ENCODE measurements around the gene SLC12A3.

GRCh38 chr16:56894331-56894917 lies 29.4 kb downstream of the SLC12A3 start:
- TF ChIP-seq CTCF (IDR thresholded peaks at IDR 0.05) (no peak), POLR2A (IDR thresholded peaks at IDR 0.05; ENCODE audit: low read depth) (no peak), POLR2AphosphoS5 (IDR thresholded peaks at IDR 0.05) (no peak), EP300 (IDR thresholded peaks at IDR 0.05) (no peak)

All from esophagus muscularis mucosa (tissue), 4 donors.